PC-9 (cell line): ENCODE results near the gene ASCC1. TPM values are rescaled to one million over a fixed set of nuclear protein-coding genes. Genes with fewer than 3 reads are reported as not detected.

Experiments
- BruUV-seq: library from RNA; stranded (reverse); fragments of 400-500 nt; replicated peaks from 2 replicates; lab custom pipeline; 2021; lab: Mats Ljungman, UMichigan
- CTCF ChIA-PET: fragments of 300-600 bp; sonication (Branson Sonifier 250); formaldehyde crosslinking; loops from one replicate; lab custom pipeline; 2022; ENCODE audit warnings: antibody characterized with exemption; lab: Charles Lee
- POLR2A ChIA-PET: fragments of 300-600 bp; sonication (Branson Sonifier 250); formaldehyde crosslinking; loops from one replicate; lab custom pipeline; 2022; ENCODE audit warnings: antibody characterized with exemption; ENCODE audit not compliant: unreplicated experiment; lab: Charles Lee
- DNase-seq, 2 experiments: peaks; one replicate each; pipeline versions ENCODE4 v3.0.0 to v3.0.0-alpha.2; 2015 to 2022; ENCODE audit warnings: mixed read lengths in 1 of 2
- H2AFZ ChIP-seq: fragments of 200-600 bp; sonication (generic); 2 replicates; pipeline ENCODE4 v1.8.1; 2017; ENCODE audit warnings: antibody characterized with exemption
- H3F3A ChIP-seq: fragments of 200-600 bp; sonication (generic); 2 replicates; pipeline ENCODE4 v1.8.1; 2017; ENCODE audit warnings: antibody characterized with exemption, mild to moderate bottlenecking, low read depth; ENCODE audit not compliant: insufficient read depth
- H3K27ac ChIP-seq: fragments of 200-600 bp; sonication (generic); 2 replicates; pipeline ENCODE4 v1.6.1; 2016; ENCODE audit warnings: mixed run types
- H3K27me3 ChIP-seq: fragments of 200-600 bp; sonication (generic); 2 replicates; pipeline ENCODE4 v1.6.1; 2016; ENCODE audit warnings: low read depth, mixed run types; ENCODE audit not compliant: insufficient read depth
- H3K36me3 ChIP-seq: fragments of 200-600 bp; sonication (generic); 2 replicates; pipeline ENCODE4 v1.6.1; 2016; ENCODE audit warnings: low read depth, mixed run types
- H3K4me1 ChIP-seq: fragments of 200-600 bp; sonication (generic); replicated peaks from 2 replicates; pipeline ENCODE4 v1.6.1; 2016; ENCODE audit warnings: mixed run types; ENCODE audit not compliant: insufficient read depth
- H3K4me2 ChIP-seq: fragments of 200-600 bp; sonication (generic); 2 replicates; pipeline ENCODE4 v1.6.1; 2017; ENCODE audit warnings: mixed run types
- H3K4me3 ChIP-seq: fragments of 200-600 bp; sonication (generic); 2 replicates; pipeline ENCODE4 v1.6.1; 2016; ENCODE audit warnings: mixed run types
- H3K79me2 ChIP-seq: fragments of 200-600 bp; sonication (generic); 2 replicates; pipeline ENCODE4 v1.6.1; 2017; ENCODE audit warnings: low read depth, mixed run types
- H3K9me2 ChIP-seq: fragments of 200-600 bp; sonication (generic); 2 replicates; pipeline ENCODE4 v1.8.1; 2017; ENCODE audit warnings: mild to moderate bottlenecking; ENCODE audit not compliant: insufficient read depth
- H3K9me3 ChIP-seq: fragments of 200-600 bp; sonication (generic); 2 replicates; pipeline ENCODE4 v1.8.1; 2016; ENCODE audit warnings: low read depth; ENCODE audit not compliant: insufficient read depth
- H4K20me1 ChIP-seq: fragments of 200-600 bp; sonication (generic); 2 replicates; pipeline ENCODE4 v1.8.1; 2017; ENCODE audit not compliant: insufficient read depth
- CTCF ChIP-seq: fragments of 200-600 bp; sonication (generic); conservative IDR thresholded peaks from 2 replicates; pipeline ENCODE4 v1.6.1; 2017; ENCODE audit warnings: mixed run types, antibody characterized with exemption, mild to moderate bottlenecking, moderate library complexity
- EZH2 ChIP-seq: fragments of 200-600 bp; sonication (generic); IDR thresholded peaks from 2 replicates; pipeline ENCODE4 v1.8.0; 2017; ENCODE audit warnings: antibody characterized with exemption, low read depth
- intact Hi-C: fragments of 100-400 bp; cut with micrococcal nuclease; formaldehyde crosslinking; loops from one replicate; pipeline ENCODE4 v1.10.0; 2022; ENCODE audit not compliant: unreplicated experiment
- total RNA-seq: library from RNA; stranded (reverse); gene quantifications from 2 replicates; pipeline ENCODE4 v1.2.3, GENCODE V29; 2021

Gene ASCC1
- total RNA-seq, 1 experiment from 2014 or later, result 129 TPM

GRCh38 chr10:72260239-72260975, 44.3 kb upstream of the ASCC1 start:
- H3F3A ChIP-seq, result peaks cover 66% of the 10 kb centered on the region
- peak overlapping the region; percentile 94 for H3K4me2 ChIP-seq
- peak overlapping the region; percentile 63; the same call in 1 of the 2 replicates for H3K4me3 ChIP-seq
- POLR2A ChIA-PET, result interaction anchor here (0.5 to 0.9 kb wide), 9 partner anchors 12 to 1047 kb away, joined by 3 to 8 read pairs (median 3); no protein-coding TSS in a partner anchor
- H3K27me3 ChIP-seq, result no peaks in the 10 kb centered on the region
- H2AFZ ChIP-seq, result no peak overlapping the region
- H3K36me3 ChIP-seq, result no peaks in the 10 kb centered on the region
- peaks cover 73% of the 10 kb centered on the region for H3K4me1 ChIP-seq
- no peaks in the 10 kb centered on the region for H4K20me1 ChIP-seq
- no peaks in the 10 kb centered on the region for H3K9me3 ChIP-seq
- CTCF ChIA-PET, result interaction anchor here (0.5 to 1.3 kb wide), 9 partner anchors 12 to 212 kb away, joined by 3 to 9 read pairs (median 4); partner anchors contain the start of gene DDIT4
- DNase-seq, result peak; percentile 97 to 98
- no TSS peak for BruUV-seq
- H3K27ac ChIP-seq, result peak overlapping the region; percentile 97
- no peaks in the 10 kb centered on the region for H3K9me2 ChIP-seq
- intact Hi-C loops, result loop anchor here (1.0 to 2.0 kb wide), 2 partner anchors 12 to 180 kb away; no protein-coding TSS in a partner anchor
- no peaks in the 10 kb centered on the region for H3K79me2 ChIP-seq
- TF ChIP-seq EZH2 (no peak), CTCF (no peak; the same call in 1 of the 2 replicates)

DNA sequence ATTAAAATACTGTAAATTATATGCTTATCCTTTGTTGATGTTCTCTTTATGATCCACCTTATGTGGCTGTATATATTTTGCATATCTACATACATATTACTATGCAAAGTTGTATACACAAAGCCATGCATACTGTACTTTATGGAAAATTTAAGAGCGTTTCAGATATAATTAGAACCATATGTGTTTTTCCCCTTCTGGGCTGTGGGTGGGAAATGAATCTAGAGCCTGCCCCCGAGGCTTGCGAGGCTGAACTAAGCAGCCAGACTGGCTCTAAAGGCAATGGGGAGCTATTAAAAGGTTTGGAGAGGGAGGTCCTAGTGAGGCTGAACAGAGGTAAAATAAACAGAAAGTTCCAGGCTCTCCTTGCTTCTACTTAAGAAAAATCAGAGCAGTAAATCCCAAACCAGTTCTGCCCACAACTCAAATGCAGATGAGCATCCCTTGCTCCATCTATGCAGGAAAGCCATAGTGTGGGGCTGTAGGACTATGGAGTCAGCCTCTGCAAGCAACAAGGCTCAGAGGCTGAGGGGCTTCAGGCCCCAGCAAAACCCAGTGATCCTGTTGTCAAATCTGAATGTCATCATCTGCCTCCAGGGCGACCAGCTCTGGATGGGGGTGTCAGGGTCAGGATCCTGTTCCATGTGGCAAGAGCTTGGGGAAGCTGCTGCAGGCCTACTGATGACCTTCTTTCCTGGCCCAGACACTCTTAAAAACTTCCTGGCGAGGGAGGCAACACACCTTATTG, 43.6 kb upstream of the ASCC1 start:
- Histone ChIP-seq H3K36me3 (no peaks in the 10 kb centered on the region), H3K4me2 (peak overlapping the region; percentile 94), H3K9me2 (no peaks in the 10 kb centered on the region), H4K20me1 (no peaks in the 10 kb centered on the region), H2AFZ (no peak overlapping the region), H3K4me1 (peaks cover 69% of the 10 kb centered on the region), H3F3A (peaks cover 59% of the 10 kb centered on the region), H3K4me3 (no peak overlapping the region), H3K9me3 (no peaks in the 10 kb centered on the region), H3K27ac (peak overlapping the region; percentile 97), H3K79me2 (no peaks in the 10 kb centered on the region), H3K27me3 (no peaks in the 10 kb centered on the region)
- CTCF ChIA-PET, result interaction anchor here (0.5 to 0.7 kb wide), 4 partner anchors 11 to 70 kb away, joined by 3 to 9 read pairs (median 6); no protein-coding TSS in a partner anchor
- no peak for DNase-seq
- no peak; the same call in 1 of the 2 replicates for TF ChIP-seq CTCF
- TF ChIP-seq EZH2, result no peak
- BruUV-seq, result TSS peak; percentile 66
- intact Hi-C loops, result loop anchor here (1.0 to 2.0 kb wide), 2 partner anchors 11 to 179 kb away; no protein-coding TSS in a partner anchor
- POLR2A ChIA-PET, result interaction anchor here (0.5 to 0.7 kb wide), 6 partner anchors 12 to 858 kb away, joined by 3 to 12 read pairs (median 6); no protein-coding TSS in a partner anchor

- H2AFZ ChIP-seq, result no peak overlapping the region
Observed at GRCh38 chr10:72258617-72259016, 42.5 kb upstream of the ASCC1 start.

More at GRCh38 chr10:72258617-72259016, 42.5 kb upstream of the ASCC1 start:
- ChIA-PET CTCF (interaction anchor here (0.6 kb wide), 1 partner anchor 73 kb away, joined by 4 read pairs; no protein-coding TSS in a partner anchor), POLR2A (interaction anchor here (0.6 kb wide), 2 partner anchors 14 to 73 kb away, joined by 3 to 6 read pairs; no protein-coding TSS in a partner anchor)
- TF ChIP-seq EZH2 (no peak), CTCF (no peak)
- H3K27me3 ChIP-seq, result no peaks in the 10 kb centered on the region
- no peak overlapping the region for H3K4me3 ChIP-seq
- no peaks in the 10 kb centered on the region for H3K36me3 ChIP-seq
- no TSS peak for BruUV-seq
- peak overlapping the region; percentile 97 for H3K27ac ChIP-seq
- no peaks in the 10 kb centered on the region for H3K9me2 ChIP-seq
- no peaks in the 10 kb centered on the region for H3K79me2 ChIP-seq
- no peaks in the 10 kb centered on the region for H3K9me3 ChIP-seq
- no peak for DNase-seq
- H3F3A ChIP-seq, result peaks cover 49% of the 10 kb centered on the region
- H4K20me1 ChIP-seq, result no peaks in the 10 kb centered on the region
- peaks cover 60% of the 10 kb centered on the region for H3K4me1 ChIP-seq
- intact Hi-C loops, result no loop called here
- H3K4me2 ChIP-seq, result 0 out of 2 replicates have a peak overlapping the region, but pooled peaks have one; percentile 13
